ENCODE measurements around the gene TMCC3. TPM values are rescaled to one million over a fixed set of nuclear protein-coding genes. Genes with fewer than 3 reads are reported as not detected.

Gene TMCC3
- total RNA-seq, 1 donor from 2014 or later = 3.5 TPM

GRCh38 chr12:94534278-94534677, 116.1 kb downstream of the TMCC3 start:
- no peaks in the 10 kb centered on the region for H3K9me3 Mint-ChIP-seq (ENCODE audit: unreplicated experiment)
- H3K27ac Mint-ChIP-seq (ENCODE audit: unreplicated experiment) = no peak overlapping the region
- no peaks in the 10 kb centered on the region for H4K20me1 ChIP-seq (ENCODE audit: insufficient read depth, low read length)
- no peak overlapping the region for H3K9ac ChIP-seq (ENCODE audit: low read length)
- no peaks in the 10 kb centered on the region for H3K4me1 Mint-ChIP-seq (ENCODE audit: low read depth, unreplicated experiment)
- peaks cover 20% of the 10 kb centered on the region for H3K27me3 Mint-ChIP-seq (ENCODE audit: low read depth, unreplicated experiment)
- H3K79me2 ChIP-seq (ENCODE audit: insufficient read depth, low read length) = no peaks in the 10 kb centered on the region
- no peaks in the 10 kb centered on the region for H3K36me3 Mint-ChIP-seq (ENCODE audit: low read depth, unreplicated experiment)
- DNase-seq (ENCODE audit: low read depth) (no peak), FAIRE-seq (no peak)
- H3K4me3 ChIP-seq (ENCODE audit: insufficient read depth, low read depth, low read length) = no peak overlapping the region
- H2AFZ ChIP-seq (ENCODE audit: low read depth, low read length) = no peak overlapping the region
- H3K4me3 Mint-ChIP-seq (ENCODE audit: unreplicated experiment) = no peak overlapping the region
- no peaks in the 10 kb centered on the region for H3K36me3 ChIP-seq (ENCODE audit: insufficient read depth, low read length)
- no peaks in the 10 kb centered on the region for H3K4me1 ChIP-seq (ENCODE audit: insufficient read depth, low read length)
- H3K27me3 ChIP-seq (ENCODE audit: insufficient read depth, low read length) = peaks cover 19% of the 10 kb centered on the region
- H3K27ac ChIP-seq (ENCODE audit: low read depth, low read length) = no peak overlapping the region
- TF ChIP-seq, protein P1, sequence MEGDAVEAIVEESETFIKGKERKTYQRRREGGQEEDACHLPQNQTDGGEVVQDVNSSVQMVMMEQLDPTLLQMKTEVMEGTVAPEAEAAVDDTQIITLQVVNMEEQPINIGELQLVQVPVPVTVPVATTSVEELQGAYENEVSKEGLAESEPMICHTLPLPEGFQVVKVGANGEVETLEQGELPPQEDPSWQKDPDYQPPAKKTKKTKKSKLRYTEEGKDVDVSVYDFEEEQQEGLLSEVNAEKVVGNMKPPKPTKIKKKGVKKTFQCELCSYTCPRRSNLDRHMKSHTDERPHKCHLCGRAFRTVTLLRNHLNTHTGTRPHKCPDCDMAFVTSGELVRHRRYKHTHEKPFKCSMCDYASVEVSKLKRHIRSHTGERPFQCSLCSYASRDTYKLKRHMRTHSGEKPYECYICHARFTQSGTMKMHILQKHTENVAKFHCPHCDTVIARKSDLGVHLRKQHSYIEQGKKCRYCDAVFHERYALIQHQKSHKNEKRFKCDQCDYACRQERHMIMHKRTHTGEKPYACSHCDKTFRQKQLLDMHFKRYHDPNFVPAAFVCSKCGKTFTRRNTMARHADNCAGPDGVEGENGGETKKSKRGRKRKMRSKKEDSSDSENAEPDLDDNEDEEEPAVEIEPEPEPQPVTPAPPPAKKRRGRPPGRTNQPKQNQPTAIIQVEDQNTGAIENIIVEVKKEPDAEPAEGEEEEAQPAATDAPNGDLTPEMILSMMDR (IDR thresholded peaks at IDR 0.05; ENCODE audit: insufficient read depth, low read depth, low read length) = no peak
- no peak for TF ChIP-seq EZH2 (IDR thresholded peaks at IDR 0.05; ENCODE audit: insufficient read depth, low read length)
- H3K9me3 ChIP-seq (ENCODE audit: insufficient read depth, low read depth, low read length) = no peaks in the 10 kb centered on the region
- H3K4me2 ChIP-seq (ENCODE audit: low read length) = no peak overlapping the region

DNA sequence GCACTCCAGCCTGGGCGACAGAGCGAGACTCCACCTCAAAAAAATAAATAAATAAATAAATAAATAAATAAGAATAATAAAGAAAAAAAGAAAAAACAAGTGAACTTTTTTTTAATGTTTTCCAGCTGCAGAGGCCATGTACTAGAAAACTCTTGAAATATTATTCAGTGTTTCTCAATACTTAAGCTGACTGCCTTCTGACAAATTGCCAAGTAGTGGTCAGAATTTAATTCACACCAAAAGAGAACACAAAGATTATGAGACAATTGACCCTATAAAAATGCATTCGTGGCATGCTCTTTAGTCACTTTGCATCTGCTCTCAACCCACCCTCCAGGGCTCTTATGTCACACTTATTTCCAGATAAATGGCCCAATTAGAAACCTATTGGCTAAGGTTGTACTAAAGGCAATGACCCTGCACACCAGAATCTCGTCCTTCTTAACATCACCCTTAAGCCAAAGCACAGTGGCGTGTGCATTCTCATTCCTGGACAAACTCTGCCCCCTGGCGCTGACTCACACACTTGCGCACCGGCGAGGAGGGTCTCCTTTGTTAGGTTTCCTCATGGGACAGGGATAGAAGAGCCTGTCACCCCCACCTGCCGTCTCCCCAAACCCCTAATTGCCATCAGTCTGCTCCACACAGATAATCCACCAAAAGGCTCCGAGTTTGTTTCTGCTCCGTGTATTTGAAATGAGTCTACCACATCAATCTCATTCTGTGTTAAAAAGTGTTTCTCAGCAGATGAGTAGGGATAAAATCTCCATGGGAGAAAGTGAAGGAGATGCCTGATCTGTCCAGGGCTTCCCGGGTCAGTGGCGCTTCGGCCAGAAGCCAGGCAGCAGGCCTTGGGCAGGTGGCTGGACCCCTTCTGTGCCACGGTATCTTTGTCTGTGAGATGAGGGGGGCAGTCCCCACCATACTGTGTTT, 117.6 kb downstream of the TMCC3 start:
- Histone ChIP-seq H3K9me3 (ENCODE audit: insufficient read depth, low read depth, low read length) (no peaks in the 10 kb centered on the region), H3K4me2 (ENCODE audit: low read length) (no peak overlapping the region), H3K27ac (ENCODE audit: low read depth, low read length) (no peak overlapping the region), H4K20me1 (ENCODE audit: insufficient read depth, low read length) (no peaks in the 10 kb centered on the region), H3K79me2 (ENCODE audit: insufficient read depth, low read length) (no peaks in the 10 kb centered on the region), H3K27me3 (ENCODE audit: insufficient read depth, low read length) (peaks cover 19% of the 10 kb centered on the region), H3K36me3 (ENCODE audit: insufficient read depth, low read length) (no peaks in the 10 kb centered on the region), H3K4me3 (ENCODE audit: insufficient read depth, low read depth, low read length) (no peak overlapping the region), H3K9ac (ENCODE audit: low read length) (no peak overlapping the region), H3K4me1 (ENCODE audit: insufficient read depth, low read length) (no peaks in the 10 kb centered on the region), H2AFZ (ENCODE audit: low read depth, low read length) (peak overlapping the region; percentile 18)
- peak; percentile 29 for DNase-seq (ENCODE audit: low read depth)
- Mint-ChIP-seq H3K27me3 (ENCODE audit: low read depth, unreplicated experiment) (peaks cover 21% of the 10 kb centered on the region), H3K4me1 (ENCODE audit: low read depth, unreplicated experiment) (no peaks in the 10 kb centered on the region), H3K27ac (ENCODE audit: unreplicated experiment) (no peak overlapping the region), H3K36me3 (ENCODE audit: low read depth, unreplicated experiment) (no peaks in the 10 kb centered on the region), H3K4me3 (ENCODE audit: unreplicated experiment) (no peak overlapping the region), H3K9me3 (ENCODE audit: unreplicated experiment) (no peaks in the 10 kb centered on the region)
- TF ChIP-seq, protein P1 (IDR thresholded peaks at IDR 0.05; ENCODE audit: insufficient read depth, low read depth, low read length) = peak; percentile 85
- no peak for TF ChIP-seq EZH2 (IDR thresholded peaks at IDR 0.05; ENCODE audit: insufficient read depth, low read length)
- FAIRE-seq = no peak

Measured in astrocyte (in vitro differentiated cells and primary cell).